Gastrocnemius medialis (tissue), 4 donors: ENCODE results near the gene ASTN2.

ENCODE experiments used
- CTCF ChIP-seq, 5 experiments: fragments of 450-650 bp in 3 of 5; fragments of 200-600 bp in 2 of 5; sonication (generic) in 2 of 5; IDR thresholded peaks in 4 of 5; conservative IDR thresholded peaks in 1 of 5; 1 replicate in 4 of 5; 2 replicates in 1 of 5; pipeline ENCODE4 v1.5.1; 2016 to 2019; ENCODE audit warnings: antibody characterized with exemption in 5 of 5, mild to moderate bottlenecking in 3 of 5, moderate library complexity in 3 of 5
- POLR2A ChIP-seq, 2 donors: fragments of 450-650 bp; IDR thresholded peaks; one replicate each; pipeline ENCODE4 v1.6.1; 2017; ENCODE audit warnings: antibody characterized with exemption in 2 of 2, mild to moderate bottlenecking in 2 of 2, moderate library complexity in 2 of 2

DNA sequence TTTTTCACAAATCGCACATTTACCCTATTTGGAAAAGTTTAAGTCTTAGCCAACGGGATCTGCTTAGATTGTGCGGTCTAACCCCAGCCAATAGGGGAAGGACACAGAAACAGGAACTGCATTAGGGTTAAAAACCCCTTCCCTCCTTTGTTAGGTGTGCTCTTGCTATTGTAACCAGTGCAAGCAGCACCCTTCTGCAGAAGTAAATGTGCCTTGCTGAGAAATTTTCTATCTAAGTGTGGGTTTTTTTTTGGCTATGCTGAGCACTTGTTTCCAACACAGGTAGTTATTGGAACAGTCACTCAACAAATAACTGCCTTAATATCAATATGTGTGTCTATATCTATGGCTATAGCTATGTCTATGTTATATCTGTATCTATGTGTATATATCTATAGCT, 537.8 kb downstream of the ASTN2 start:
- TF ChIP-seq CTCF (IDR thresholded peaks at IDR 0.05 in 4 of 5, conservative IDR thresholded peaks at IDR 0.05 in 1 of 5) = no peak
- no peak for TF ChIP-seq POLR2A (IDR thresholded peaks at IDR 0.05)
